Fibroblast of mammary gland (primary cell): Measurements from ENCODE around the gene SLC18A3.

Experiments used
- DNase-seq: peaks from one replicate; pipeline ENCODE4 v3.0.0-alpha.2; 2010; ENCODE audit warnings: low read depth
- H3K4me3 ChIP-seq: 2 replicates; pipeline ENCODE4 v1.5.1; 2011; ENCODE audit warnings: low read depth, mild to moderate bottlenecking, low read length, moderate library complexity; ENCODE audit not compliant: control insufficient read depth
- CTCF ChIP-seq: conservative IDR thresholded peaks from 2 replicates; pipeline ENCODE4 v1.5.1; 2011; ENCODE audit warnings: low read depth, low read length, inconsistent platforms; ENCODE audit not compliant: control insufficient read depth, insufficient read depth

SLC18A3 gene

DNA sequence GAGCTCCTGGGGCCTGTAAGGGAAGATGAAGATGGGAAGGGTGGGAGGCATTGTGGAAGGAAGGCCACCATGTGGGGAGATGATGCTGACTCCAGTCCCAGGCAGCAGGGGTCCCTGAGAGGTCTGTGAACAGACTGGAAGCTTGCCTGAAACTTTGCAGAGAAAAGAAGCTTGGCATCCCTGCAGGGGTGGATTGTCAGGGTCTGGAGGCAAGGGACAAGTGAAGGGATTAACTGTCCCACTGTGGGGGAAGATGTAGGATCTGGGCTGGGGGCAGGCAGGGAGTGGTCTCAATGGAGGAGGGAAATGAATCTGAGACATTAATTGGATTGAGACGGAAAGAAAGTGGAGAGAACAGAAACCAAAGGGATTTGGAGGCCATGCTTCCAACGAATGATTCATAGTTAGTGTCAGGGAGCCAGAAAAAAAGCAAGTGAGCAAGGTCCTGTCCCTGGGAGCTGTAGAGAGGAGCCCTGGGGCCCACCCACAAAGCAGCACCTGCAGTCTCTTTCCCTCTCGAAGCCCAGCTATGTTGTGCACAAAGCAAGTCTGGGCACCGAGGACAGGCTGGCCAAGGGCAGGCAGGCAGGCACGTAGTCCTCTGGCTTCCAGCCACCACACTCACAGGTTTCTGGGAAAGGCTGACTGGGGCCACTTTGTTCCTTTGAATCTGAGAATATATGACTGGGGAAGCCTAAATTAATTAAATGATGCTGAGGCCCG, 4.7 kb upstream of the SLC18A3 start:
- no peak for DNase-seq
- H3K4me3 ChIP-seq = no peak overlapping the region
- no peak for TF ChIP-seq CTCF

- H3K4me3 ChIP-seq = no peak overlapping the region
These were observed 4.1 kb upstream of the SLC18A3 start for GRCh38 chr10:49605939-49606509.

DNA sequence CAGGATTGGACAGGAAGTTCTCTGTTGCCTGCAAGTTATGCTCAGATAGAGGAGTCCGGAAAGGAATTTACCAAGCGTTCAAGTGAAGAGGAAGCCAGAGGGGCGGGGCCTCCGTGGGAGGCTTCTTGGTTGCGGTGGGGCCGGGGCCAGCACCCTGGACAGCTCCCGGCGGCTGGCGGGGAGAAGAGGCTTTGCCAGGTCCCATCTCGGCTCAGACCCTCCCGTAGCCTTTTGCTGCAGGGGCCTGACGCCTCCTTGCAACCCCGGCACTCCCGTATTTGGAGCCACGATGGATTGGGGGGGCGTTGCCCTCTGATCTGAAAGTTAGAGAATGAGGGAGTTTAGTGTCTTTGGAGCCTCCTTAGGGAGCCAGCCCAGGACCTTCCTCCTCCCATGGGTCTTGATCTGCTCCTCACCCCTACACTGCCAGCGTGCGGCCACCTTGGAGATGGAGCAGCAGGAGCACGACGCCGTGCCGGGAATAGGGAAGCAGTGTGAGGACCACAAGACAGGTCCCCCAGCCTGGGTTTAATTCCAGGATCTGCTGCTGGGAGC, 3.1 kb upstream of the SLC18A3 start:
- no peak for TF ChIP-seq CTCF
- DNase-seq = peak; percentile 51
- H3K4me3 ChIP-seq = no peak overlapping the region

More at GRCh38 chr10:49605939-49606509, 4.1 kb upstream of the SLC18A3 start:
- no peak for DNase-seq
- TF ChIP-seq CTCF = no peak

GRCh38 chr10:49608166-49609005, 1.7 kb upstream of the SLC18A3 start:
- TF ChIP-seq CTCF = no peak
- H3K4me3 ChIP-seq = no peak overlapping the region
- no peak for DNase-seq

DNA sequence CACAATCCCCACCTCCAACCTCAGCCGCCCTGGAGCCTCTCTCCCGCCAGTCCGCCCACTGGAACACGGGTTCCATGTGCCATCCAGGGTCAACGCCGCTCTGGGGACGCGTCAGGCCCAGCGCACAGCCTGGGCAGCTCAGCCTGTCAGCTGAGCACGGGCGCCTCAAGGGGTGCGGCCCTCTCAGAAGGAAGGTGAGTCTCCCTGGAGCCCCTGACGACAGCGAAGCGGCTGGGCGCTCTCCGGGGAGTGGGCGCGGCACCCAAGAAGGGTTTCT, 1.2 kb upstream of the SLC18A3 start:
- H3K4me3 ChIP-seq = no peak overlapping the region
- no peak for TF ChIP-seq CTCF
- DNase-seq = no peak

- H3K4me3 ChIP-seq = no peak overlapping the region
- no peak for DNase-seq
- TF ChIP-seq CTCF = no peak
These were observed 612 bp upstream of the SLC18A3 start for GRCh38 chr10:49609283-49610113.
